AG09319 (cell line): ENCODE results near the gene CSNK1E.

Experiments used
- DNase-seq: peaks from one replicate; pipeline ENCODE4 v3.0.0-alpha.2; 2010; ENCODE audit warnings: low read depth; ENCODE audit errors: extremely low read depth
- CTCF ChIP-seq: IDR thresholded peaks from 2 replicates; pipeline ENCODE4 v1.5.1; 2011; ENCODE audit warnings: low read depth, mild to moderate bottlenecking, inconsistent platforms, low read length, moderate library complexity

Gene CSNK1E

GRCh38 chr22:38250643-38251340, 66.4 kb downstream of the CSNK1E start:
- TF ChIP-seq CTCF, result no peak
- DNase-seq, result no peak

- no peak for TF ChIP-seq CTCF
Observed at GRCh38 chr22:38249803-38250642, 67.2 kb downstream of the CSNK1E start.

GRCh38 chr22:38249301-38249700, 67.9 kb downstream of the CSNK1E start:
- no peak for DNase-seq
- no peak for TF ChIP-seq CTCF

More at GRCh38 chr22:38249803-38250642, 67.2 kb downstream of the CSNK1E start:
- DNase-seq, result no peak

DNA sequence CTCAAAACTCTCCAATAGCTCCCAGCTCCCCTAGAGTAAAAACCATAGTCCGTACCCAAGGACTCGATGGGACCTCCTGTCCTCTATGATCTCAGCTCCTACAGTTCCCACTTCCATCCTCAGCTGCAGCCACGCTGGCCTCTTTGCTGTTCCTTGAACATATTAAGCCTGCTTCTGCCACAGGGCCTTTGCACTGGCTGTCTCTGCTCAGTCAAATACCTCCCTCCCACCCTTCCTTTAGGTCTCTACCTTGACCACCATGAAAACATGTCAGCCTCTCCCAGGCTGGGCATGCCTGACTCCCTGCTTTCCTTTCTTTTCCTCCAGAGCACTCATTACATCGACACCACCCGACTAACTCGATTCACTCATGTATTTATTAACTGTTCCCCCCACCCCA, 69.0 kb downstream of the CSNK1E start:
- DNase-seq, result no peak
- no peak for TF ChIP-seq CTCF

GRCh38 chr22:38247713-38248112, 69.5 kb downstream of the CSNK1E start:
- no peak for TF ChIP-seq CTCF
- DNase-seq, result no peak

DNA sequence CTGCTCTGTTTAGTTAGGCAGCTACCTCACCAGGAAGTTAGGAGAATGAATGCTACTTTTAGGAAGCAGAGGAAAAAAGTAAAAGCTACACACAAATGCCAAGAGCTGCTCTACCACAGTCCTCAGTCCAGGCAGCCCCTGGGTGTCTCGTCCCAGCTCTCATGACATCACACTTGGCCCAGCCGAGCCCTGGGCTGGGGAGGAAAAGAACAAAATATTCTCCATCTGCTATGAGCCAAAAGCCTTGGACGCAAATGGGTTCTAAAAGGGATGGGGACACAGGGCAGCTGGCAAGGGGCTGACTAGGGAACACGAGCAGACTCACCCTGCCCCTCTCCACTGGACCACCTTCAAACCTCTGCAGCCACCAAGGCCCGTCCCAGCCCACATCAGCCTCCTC, 70.5 kb downstream of the CSNK1E start:
- DNase-seq, result no peak
- no peak for TF ChIP-seq CTCF

DNA sequence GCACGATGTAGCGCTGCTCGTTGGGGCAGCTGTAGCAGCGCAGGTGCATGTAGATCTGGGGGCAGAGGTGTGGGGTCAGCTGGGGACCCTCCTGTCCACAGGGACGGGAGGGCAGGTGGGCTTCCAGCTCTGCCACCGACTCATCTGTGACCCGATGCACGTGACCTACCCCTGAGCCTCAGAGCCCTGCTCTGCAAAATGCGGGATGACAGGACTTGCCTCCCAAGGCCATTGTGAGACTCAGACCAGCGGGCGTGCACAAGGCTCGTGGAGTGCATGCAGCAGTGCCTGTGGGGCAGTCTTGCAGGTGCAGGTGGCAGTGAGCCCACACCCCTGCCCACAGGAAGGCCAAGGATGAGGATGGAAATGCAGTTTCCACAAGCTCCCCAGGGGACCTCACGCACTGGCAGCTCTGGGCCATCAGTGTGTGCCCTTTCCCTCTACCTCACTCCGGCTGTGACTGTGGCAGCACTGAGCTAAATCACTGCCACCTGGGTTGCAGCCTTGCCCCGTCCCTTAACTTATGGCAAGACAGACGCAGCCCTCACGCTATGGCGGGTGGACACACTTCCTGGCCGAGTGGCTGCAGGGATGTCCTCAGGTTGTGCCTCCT, 71.1 kb downstream of the CSNK1E start:
- DNase-seq, result no peak
- no peak for TF ChIP-seq CTCF
